ENCODE results near the gene IL31. TPM values are rescaled to one million over a fixed set of nuclear protein-coding genes. Genes with fewer than 3 reads are reported as not detected.

The IL31 gene
- total RNA-seq, 1 donor from 2014 or later: not detected

DNA sequence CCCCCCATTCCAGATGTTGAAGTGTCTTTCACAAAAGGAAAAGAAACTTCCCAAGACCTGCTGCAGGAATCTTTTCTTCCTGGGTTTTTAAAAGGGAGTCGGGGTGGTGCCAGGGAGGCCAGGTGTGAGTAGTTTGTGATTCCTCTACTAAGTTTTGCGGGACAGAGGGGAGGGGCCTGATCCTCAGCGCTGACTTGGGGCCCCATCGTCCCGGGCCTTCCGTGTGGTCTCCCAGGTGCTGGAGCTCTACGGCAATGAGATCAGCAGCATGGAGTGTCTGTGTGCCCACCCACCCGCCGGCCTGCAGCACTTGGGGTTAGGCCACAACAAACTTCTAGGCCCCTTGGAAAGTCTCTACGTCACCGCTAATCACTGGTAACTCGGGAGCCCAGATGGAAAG, 13.4 kb upstream of the IL31 start:
- FAIRE-seq: no peak
- no peak overlapping the region for H3K4me3 ChIP-seq (ENCODE audit: low read depth, low read length)
- DNase-seq (ENCODE audit: low read depth): no peak
- TF ChIP-seq, protein P1, sequence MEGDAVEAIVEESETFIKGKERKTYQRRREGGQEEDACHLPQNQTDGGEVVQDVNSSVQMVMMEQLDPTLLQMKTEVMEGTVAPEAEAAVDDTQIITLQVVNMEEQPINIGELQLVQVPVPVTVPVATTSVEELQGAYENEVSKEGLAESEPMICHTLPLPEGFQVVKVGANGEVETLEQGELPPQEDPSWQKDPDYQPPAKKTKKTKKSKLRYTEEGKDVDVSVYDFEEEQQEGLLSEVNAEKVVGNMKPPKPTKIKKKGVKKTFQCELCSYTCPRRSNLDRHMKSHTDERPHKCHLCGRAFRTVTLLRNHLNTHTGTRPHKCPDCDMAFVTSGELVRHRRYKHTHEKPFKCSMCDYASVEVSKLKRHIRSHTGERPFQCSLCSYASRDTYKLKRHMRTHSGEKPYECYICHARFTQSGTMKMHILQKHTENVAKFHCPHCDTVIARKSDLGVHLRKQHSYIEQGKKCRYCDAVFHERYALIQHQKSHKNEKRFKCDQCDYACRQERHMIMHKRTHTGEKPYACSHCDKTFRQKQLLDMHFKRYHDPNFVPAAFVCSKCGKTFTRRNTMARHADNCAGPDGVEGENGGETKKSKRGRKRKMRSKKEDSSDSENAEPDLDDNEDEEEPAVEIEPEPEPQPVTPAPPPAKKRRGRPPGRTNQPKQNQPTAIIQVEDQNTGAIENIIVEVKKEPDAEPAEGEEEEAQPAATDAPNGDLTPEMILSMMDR (IDR thresholded peaks at IDR 0.05; ENCODE audit: insufficient read depth, low read length, severe bottlenecking): no peak
- H3K36me3 ChIP-seq (ENCODE audit: control insufficient read depth, insufficient read depth, low read length): no peaks in the 10 kb centered on the region
- no peaks in the 10 kb centered on the region for H3K27me3 ChIP-seq (ENCODE audit: control insufficient read depth, insufficient read depth, low read length)

DNA sequence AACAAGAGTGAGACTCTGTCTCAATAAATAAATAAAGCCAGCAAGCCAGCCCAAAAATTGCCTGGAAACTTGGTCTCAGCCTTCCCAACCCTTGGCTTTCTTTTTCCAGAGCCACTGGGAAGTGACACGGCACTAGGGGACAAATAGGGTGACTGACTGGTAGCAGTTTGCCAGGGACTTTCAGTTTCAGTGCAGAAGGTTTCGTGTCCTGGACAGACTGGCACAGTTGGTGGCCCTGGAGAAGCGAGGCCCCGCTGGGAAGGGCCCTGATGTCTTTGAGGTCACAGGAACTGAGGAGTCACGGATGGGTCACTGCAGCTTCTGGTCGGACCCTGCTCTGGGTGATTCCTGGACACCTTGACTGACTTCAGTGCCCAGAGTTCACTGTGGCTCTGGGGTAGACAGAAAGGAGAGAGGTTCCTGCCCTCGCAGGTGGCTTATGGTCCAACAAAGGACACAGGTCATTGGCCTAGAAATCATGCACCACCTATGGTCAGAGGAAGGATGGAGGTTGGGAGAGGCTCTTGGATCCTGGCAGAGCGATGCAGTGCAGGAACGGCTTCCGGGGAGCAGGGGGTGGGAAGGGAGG, 11.6 kb upstream of the IL31 start:
- FAIRE-seq (peak; percentile 13), DNase-seq (ENCODE audit: low read depth) (no peak)
- Histone ChIP-seq H3K4me3 (ENCODE audit: low read depth, low read length) (no peak overlapping the region), H3K27me3 (ENCODE audit: control insufficient read depth, insufficient read depth, low read length) (no peaks in the 10 kb centered on the region), H3K36me3 (ENCODE audit: control insufficient read depth, insufficient read depth, low read length) (no peaks in the 10 kb centered on the region)
- TF ChIP-seq, protein P1 (IDR thresholded peaks at IDR 0.05; ENCODE audit: insufficient read depth, low read length, severe bottlenecking): no peak

DNA sequence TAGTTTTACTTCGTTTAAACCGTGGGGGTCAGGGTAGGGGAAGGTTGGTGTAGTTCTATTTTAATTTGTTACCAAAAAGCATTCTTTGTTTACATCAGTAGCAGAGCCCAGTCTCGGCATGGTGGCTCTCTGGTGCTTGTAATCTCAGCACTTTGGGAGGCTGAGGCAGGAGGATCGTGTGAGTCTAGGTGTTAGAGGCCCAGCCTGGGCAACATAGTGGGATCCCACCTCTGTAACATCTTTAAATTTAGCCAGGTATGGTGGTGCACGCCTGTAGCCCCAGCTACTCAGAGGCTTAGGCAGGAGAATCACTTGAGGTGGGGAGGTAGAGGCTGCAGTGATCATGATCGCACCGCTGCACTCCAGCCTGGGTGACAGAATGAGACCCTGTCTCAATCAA, 11.1 kb upstream of the IL31 start:
- FAIRE-seq (no peak), DNase-seq (ENCODE audit: low read depth) (no peak)
- H3K27me3 ChIP-seq (ENCODE audit: control insufficient read depth, insufficient read depth, low read length): no peaks in the 10 kb centered on the region
- H3K4me3 ChIP-seq (ENCODE audit: low read depth, low read length): no peak overlapping the region
- H3K36me3 ChIP-seq (ENCODE audit: control insufficient read depth, insufficient read depth, low read length): no peaks in the 10 kb centered on the region
- TF ChIP-seq, protein P1 (IDR thresholded peaks at IDR 0.05; ENCODE audit: insufficient read depth, low read length, severe bottlenecking): no peak

DNA sequence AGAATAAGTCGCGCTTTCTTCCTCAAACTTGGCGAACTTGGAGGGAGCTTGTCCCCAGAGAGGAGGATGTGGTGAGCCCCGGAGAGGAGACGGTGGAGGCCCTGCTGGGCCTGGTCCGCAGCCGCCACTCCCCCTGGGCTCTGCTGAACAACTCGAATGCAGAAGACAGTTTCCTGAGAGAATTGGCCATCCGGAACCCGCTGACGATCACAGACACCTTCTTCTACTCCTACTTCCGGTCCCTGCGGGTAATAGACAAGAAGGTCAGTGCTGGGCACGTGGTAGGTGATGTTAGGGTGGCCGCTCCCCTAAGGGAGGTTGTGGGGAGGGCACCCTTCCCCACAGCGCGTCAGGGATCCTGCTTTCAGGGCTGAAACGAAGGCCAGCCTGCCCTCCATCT, 10.5 kb upstream of the IL31 start:
- H3K4me3 ChIP-seq (ENCODE audit: low read depth, low read length): no peak overlapping the region
- no peaks in the 10 kb centered on the region for H3K36me3 ChIP-seq (ENCODE audit: control insufficient read depth, insufficient read depth, low read length)
- FAIRE-seq: no peak
- H3K27me3 ChIP-seq (ENCODE audit: control insufficient read depth, insufficient read depth, low read length): no peaks in the 10 kb centered on the region
- no peak for DNase-seq (ENCODE audit: low read depth)
- TF ChIP-seq, protein P1 (IDR thresholded peaks at IDR 0.05; ENCODE audit: insufficient read depth, low read length, severe bottlenecking): no peak

DNA sequence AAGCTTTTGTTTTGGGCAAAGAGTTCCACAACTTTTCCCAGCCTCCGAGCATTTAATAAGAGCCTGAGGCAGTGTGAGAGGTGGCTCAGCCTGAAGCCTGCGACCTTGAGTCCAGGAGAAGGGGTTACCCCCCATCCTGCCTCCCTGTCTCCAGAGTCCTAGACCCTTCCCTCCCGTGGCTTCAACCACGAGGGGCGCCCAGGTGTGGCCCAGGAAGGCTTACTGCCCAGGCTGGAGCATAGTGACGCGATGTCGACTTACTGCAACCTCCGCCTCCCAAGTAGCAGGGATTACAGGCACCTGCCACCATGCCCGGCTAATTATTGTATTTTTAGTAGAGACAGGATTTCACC, 9.5 kb upstream of the IL31 start:
- FAIRE-seq: no peak
- no peaks in the 10 kb centered on the region for H3K27me3 ChIP-seq (ENCODE audit: control insufficient read depth, insufficient read depth, low read length)
- peak overlapping the region; percentile 47 for H3K4me3 ChIP-seq (ENCODE audit: low read depth, low read length)
- TF ChIP-seq, protein P1 (IDR thresholded peaks at IDR 0.05; ENCODE audit: insufficient read depth, low read length, severe bottlenecking): no peak
- DNase-seq (ENCODE audit: low read depth): no peak
- H3K36me3 ChIP-seq (ENCODE audit: control insufficient read depth, insufficient read depth, low read length): no peaks in the 10 kb centered on the region
